ENCODE measurements around the gene MAPKBP1. TPM values are rescaled to one million over a fixed set of nuclear protein-coding genes. Genes with fewer than 3 reads are reported as not detected.
A peak's percentile ranks its signal among the peaks of the same experiment; 100 is the strongest.
"Not testable (repeated sequence)": the region's sequence is repeated elsewhere in the genome, so short reads cannot be mapped to it uniquely, and the experiment has no call there.

MAPKBP1 gene
- total RNA-seq, 1 donor from 2014 or later: 27.1 TPM

DNA sequence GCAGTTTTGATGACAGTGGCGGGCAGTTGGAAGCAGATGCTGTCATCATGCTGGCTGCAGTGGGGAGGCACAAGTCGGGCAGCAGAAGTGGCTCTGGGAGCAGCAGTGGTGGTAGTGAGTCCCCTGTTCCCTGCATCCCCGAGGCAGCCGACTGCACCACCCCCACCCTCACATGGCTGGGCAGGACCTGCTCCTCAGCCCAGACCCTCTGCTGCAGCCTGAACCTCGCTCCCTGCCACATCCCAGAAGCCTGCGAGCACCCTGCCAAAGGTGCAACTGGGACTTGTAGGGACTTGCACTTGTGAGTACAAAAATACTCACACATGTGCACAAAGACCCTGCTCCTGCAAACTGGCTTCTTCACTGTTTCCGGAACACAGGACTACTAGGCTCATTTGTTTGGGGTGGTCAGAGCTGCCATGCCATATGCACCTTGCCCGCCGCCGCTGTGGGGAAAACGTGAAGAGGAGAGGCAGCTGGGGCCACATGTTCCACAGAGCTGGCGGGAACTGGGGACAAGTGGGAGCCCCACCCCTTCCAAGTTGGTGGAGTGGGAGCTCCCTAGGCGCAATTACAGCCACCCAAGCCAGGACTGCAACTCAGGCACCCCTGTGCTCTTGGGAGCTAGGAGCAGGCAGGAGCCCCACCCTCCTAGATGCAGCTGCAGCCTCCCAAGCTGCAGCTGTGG is 55.8 kb downstream of the MAPKBP1 start:
- no peak overlapping the region for H3K27ac Mint-ChIP-seq
- H3K9me3 Mint-ChIP-seq: no peaks in the 10 kb centered on the region
- H3K4me1 Mint-ChIP-seq: peaks cover 38% of the 10 kb centered on the region
- H3K4me3 Mint-ChIP-seq: no peak overlapping the region
- peaks cover 14% of the 10 kb centered on the region for H3K36me3 Mint-ChIP-seq (ENCODE audit: low read depth)
- intact Hi-C loops (cut with micrococcal nuclease): loop anchor here (2.0 to 5.0 kb wide), 4 partner anchors 75 to 338 kb away; partner anchors contain the start of gene ITPKA
- DNase-seq: no peak
- H3K27me3 Mint-ChIP-seq: peaks cover 2% of the 10 kb centered on the region

- DNase-seq: peak; percentile 92
- Mint-ChIP-seq H3K36me3 (ENCODE audit: low read depth) (peaks cover 13% of the 10 kb centered on the region), H3K4me3 (peak overlapping the region; percentile 54), H3K27ac (peak overlapping the region; percentile 64), H3K4me1 (peaks cover 38% of the 10 kb centered on the region)
- not testable (repeated sequence) for H3K9me3 Mint-ChIP-seq, H3K27me3 Mint-ChIP-seq
- intact Hi-C loops (cut with micrococcal nuclease): loop anchor here (2.0 kb wide), 1 partner anchor 74 kb away; no protein-coding TSS in a partner anchor
Observed at GRCh38 chr15:41831291-41831690, 57.0 kb downstream of the MAPKBP1 start.

DNA sequence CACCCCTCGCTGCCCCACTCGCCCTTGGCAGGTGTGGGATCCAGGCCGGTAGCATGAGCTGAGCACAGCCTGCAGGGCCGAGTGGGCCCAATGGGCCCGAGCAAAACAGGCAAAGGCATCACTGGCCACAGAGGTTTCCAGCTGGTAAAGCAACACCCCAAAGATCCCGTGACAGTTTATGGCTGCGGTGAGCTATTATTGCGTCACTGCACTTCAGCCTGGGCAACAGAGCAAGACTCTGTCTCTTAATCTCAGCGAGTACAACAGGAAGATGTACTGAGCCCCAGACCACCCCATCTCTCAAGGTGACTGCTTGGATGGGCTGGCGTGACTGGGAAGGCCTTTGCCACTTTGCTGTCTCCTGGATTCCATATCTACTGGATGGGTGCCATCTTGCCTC is 57.9 kb downstream of the MAPKBP1 start:
- Mint-ChIP-seq H3K36me3 (ENCODE audit: low read depth) (peaks cover 13% of the 10 kb centered on the region), H3K4me1 (peaks cover 35% of the 10 kb centered on the region), H3K27me3 (no peaks in the 10 kb centered on the region), H3K27ac (no peak overlapping the region), H3K9me3 (no peaks in the 10 kb centered on the region), H3K4me3 (no peak overlapping the region)
- intact Hi-C loops (cut with micrococcal nuclease): no loop called here
- DNase-seq: no peak

- no peak for DNase-seq
- Mint-ChIP-seq H3K4me3 (no peak overlapping the region), H3K27me3 (no peaks in the 10 kb centered on the region), H3K9me3 (no peaks in the 10 kb centered on the region), H3K4me1 (peaks cover 33% of the 10 kb centered on the region), H3K27ac (no peak overlapping the region), H3K36me3 (ENCODE audit: low read depth) (peaks cover 15% of the 10 kb centered on the region)
- intact Hi-C loops (cut with micrococcal nuclease): no loop called here
Observed at GRCh38 chr15:41832875-41833274, 58.6 kb downstream of the MAPKBP1 start.

DNA sequence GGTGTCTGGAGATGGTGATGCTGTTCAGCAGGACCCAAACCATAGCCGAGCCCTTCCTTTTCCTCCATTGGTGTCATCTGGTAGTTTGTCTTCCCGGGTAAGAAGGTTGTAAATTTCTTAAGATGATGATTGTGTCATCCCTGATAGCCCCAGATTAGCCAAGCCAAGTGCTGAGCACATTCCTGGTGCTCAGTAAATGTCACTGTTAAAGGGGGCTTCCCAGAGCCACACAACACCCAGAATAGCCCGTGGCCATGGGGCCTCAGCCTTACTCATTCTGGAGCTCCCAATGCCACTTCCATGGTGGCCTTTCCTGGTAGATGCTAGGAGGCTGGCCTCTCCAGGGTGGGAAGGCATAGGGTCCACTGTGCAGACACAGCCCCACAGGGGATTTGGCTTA is 59.8 kb downstream of the MAPKBP1 start:
- H3K4me3 Mint-ChIP-seq: no peak overlapping the region
- peaks cover 26% of the 10 kb centered on the region for H3K4me1 Mint-ChIP-seq
- intact Hi-C loops (cut with micrococcal nuclease): no loop called here
- no peak for DNase-seq
- H3K9me3 Mint-ChIP-seq: no peaks in the 10 kb centered on the region
- H3K27me3 Mint-ChIP-seq: no peaks in the 10 kb centered on the region
- no peak overlapping the region for H3K27ac Mint-ChIP-seq
- peaks cover 15% of the 10 kb centered on the region for H3K36me3 Mint-ChIP-seq (ENCODE audit: low read depth)

GRCh38 chr15:41836073-41836472 is 61.8 kb downstream of the MAPKBP1 start:
- Mint-ChIP-seq H3K4me1 (peaks cover 20% of the 10 kb centered on the region), H3K27ac (no peak overlapping the region), H3K27me3 (no peaks in the 10 kb centered on the region), H3K9me3 (no peaks in the 10 kb centered on the region), H3K4me3 (no peak overlapping the region), H3K36me3 (ENCODE audit: low read depth) (peaks cover 13% of the 10 kb centered on the region)
- intact Hi-C loops (cut with micrococcal nuclease): no loop called here
- no peak for DNase-seq

- intact Hi-C loops (cut with micrococcal nuclease): no loop called here
- Mint-ChIP-seq H3K4me1 (peaks cover 12% of the 10 kb centered on the region), H3K27me3 (no peaks in the 10 kb centered on the region), H3K27ac (no peak overlapping the region), H3K4me3 (no peak overlapping the region), H3K9me3 (no peaks in the 10 kb centered on the region), H3K36me3 (ENCODE audit: low read depth) (peaks cover 11% of the 10 kb centered on the region)
- no peak for DNase-seq
Observed at GRCh38 chr15:41836713-41837454, 62.6 kb downstream of the MAPKBP1 start.

GRCh38 chr15:41838400-41838897 is 64.2 kb downstream of the MAPKBP1 start, which contains the start of gene PLA2G4B:
Gene PLA2G4B (plus strand): TSS chr15:41838847. CDS start chr15:41838914, 67 bp downstream.
- no peak within 1 kb of the TSS for H3K4me3 Mint-ChIP-seq
- peaks cover 8% of the 10 kb centered on the region for H3K36me3 Mint-ChIP-seq (ENCODE audit: low read depth)
- H3K27ac Mint-ChIP-seq: no peak within 1 kb of the TSS
- intact Hi-C loops (cut with micrococcal nuclease): no loop called here
- no peak for DNase-seq
- no peaks in the 10 kb centered on the region for H3K27me3 Mint-ChIP-seq
- H3K9me3 Mint-ChIP-seq: no peaks in the 10 kb centered on the region
- H3K4me1 Mint-ChIP-seq: no peaks in the 10 kb centered on the region

GRCh38 chr15:41839781-41840491 is 65.7 kb downstream of the MAPKBP1 start:
- intact Hi-C loops (cut with micrococcal nuclease): no loop called here
- peaks cover 8% of the 10 kb centered on the region for H3K36me3 Mint-ChIP-seq (ENCODE audit: low read depth)
- no peaks in the 10 kb centered on the region for H3K9me3 Mint-ChIP-seq
- DNase-seq: no peak
- no peak overlapping the region for H3K27ac Mint-ChIP-seq
- no peak overlapping the region for H3K4me3 Mint-ChIP-seq
- H3K4me1 Mint-ChIP-seq: no peaks in the 10 kb centered on the region
- H3K27me3 Mint-ChIP-seq: no peaks in the 10 kb centered on the region

GRCh38 chr15:41840673-41841072 is 66.4 kb downstream of the MAPKBP1 start:
- no peak overlapping the region for H3K27ac Mint-ChIP-seq
- no peaks in the 10 kb centered on the region for H3K27me3 Mint-ChIP-seq
- intact Hi-C loops (cut with micrococcal nuclease): no loop called here
- H3K9me3 Mint-ChIP-seq: no peaks in the 10 kb centered on the region
- no peaks in the 10 kb centered on the region for H3K4me1 Mint-ChIP-seq
- DNase-seq: no peak
- H3K36me3 Mint-ChIP-seq (ENCODE audit: low read depth): peaks cover 8% of the 10 kb centered on the region
- H3K4me3 Mint-ChIP-seq: no peak overlapping the region

GRCh38 chr15:41841131-41841530 is 66.8 kb downstream of the MAPKBP1 start:
- Mint-ChIP-seq H3K27me3 (no peaks in the 10 kb centered on the region), H3K27ac (no peak overlapping the region), H3K4me3 (no peak overlapping the region), H3K4me1 (no peaks in the 10 kb centered on the region), H3K36me3 (ENCODE audit: low read depth) (peaks cover 8% of the 10 kb centered on the region), H3K9me3 (no peaks in the 10 kb centered on the region)
- intact Hi-C loops (cut with micrococcal nuclease): no loop called here
- DNase-seq: no peak

DNA sequence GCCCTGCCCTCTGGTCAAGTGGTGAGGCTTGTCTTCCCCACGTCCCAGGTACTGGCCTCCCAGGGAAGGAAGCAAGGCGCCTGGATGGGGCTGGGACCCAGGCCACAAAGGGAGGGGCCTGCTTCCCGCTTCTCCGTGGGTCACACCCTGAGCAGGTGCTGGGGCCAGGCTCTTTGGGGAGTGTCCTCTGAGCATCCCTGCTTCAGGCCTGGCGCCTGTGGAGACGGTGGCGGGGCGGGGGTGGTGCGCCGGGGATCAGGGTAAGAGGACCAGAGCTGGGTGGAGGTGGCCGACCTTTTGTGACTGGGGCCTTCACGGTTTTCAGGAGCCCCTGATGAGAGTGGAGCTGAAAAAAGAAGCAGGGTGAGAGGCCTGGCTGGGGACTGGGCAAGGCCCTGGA is 67.9 kb downstream of the MAPKBP1 start:
- Mint-ChIP-seq H3K4me3 (no peak overlapping the region), H3K27me3 (no peaks in the 10 kb centered on the region), H3K9me3 (no peaks in the 10 kb centered on the region), H3K4me1 (no peaks in the 10 kb centered on the region), H3K27ac (no peak overlapping the region), H3K36me3 (ENCODE audit: low read depth) (peaks cover 6% of the 10 kb centered on the region)
- DNase-seq: no peak
- intact Hi-C loops (cut with micrococcal nuclease): no loop called here

- Mint-ChIP-seq H3K4me3 (no peak overlapping the region), H3K9me3 (no peaks in the 10 kb centered on the region), H3K27ac (no peak overlapping the region), H3K27me3 (no peaks in the 10 kb centered on the region), H3K4me1 (peaks cover 4% of the 10 kb centered on the region), H3K36me3 (ENCODE audit: low read depth) (peaks cover 11% of the 10 kb centered on the region)
- DNase-seq: no peak
- intact Hi-C loops (cut with micrococcal nuclease): no loop called here
Observed at GRCh38 chr15:41843571-41843970, 69.3 kb downstream of the MAPKBP1 start.

GRCh38 chr15:41844814-41845213 is 70.5 kb downstream of the MAPKBP1 start:
- Mint-ChIP-seq H3K36me3 (ENCODE audit: low read depth) (peaks cover 11% of the 10 kb centered on the region), H3K27me3 (no peaks in the 10 kb centered on the region), H3K27ac (no peak overlapping the region), H3K9me3 (no peaks in the 10 kb centered on the region), H3K4me1 (peaks cover 7% of the 10 kb centered on the region), H3K4me3 (no peak overlapping the region)
- DNase-seq: no peak
- intact Hi-C loops (cut with micrococcal nuclease): no loop called here

Measured in activated CD4-positive, alpha-beta T cell treated with anti-CD3 and anti-CD28 coated beads, Interleukin-2, amount 10 ng/mL, durations not matched to agents 24 days and 14 days (primary cell).